ENCODE results near the gene GALNT18. TPM values are rescaled to one million over a fixed set of nuclear protein-coding genes. Genes with fewer than 3 reads are reported as not detected.
A peak's percentile ranks its signal among the peaks of the same experiment; 100 is the strongest.

Gene GALNT18
- total RNA-seq, 6 experiments from 2014 or later: 3.7 to 11.4 (median 7.8) TPM

DNA sequence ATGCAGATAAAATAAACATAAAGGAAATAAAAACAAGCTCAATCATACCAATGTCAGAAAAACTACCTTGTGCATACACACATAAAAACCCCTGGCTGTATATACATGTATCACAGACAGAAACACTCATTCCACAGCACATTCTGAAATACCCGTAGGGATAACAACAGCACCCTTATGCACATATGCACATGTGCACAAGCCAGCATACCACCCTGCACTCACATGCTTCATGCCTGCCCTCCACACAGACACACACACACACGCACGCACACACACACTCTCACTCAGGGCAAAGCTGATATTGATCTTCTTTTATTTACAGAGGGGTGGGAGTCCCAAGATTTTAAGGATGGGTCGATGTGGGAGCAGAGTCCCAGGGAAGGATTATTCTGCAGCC lies 360.9 kb downstream of the GALNT18 start:
- WGBS (ENCODE audit: insufficient coverage, low coverage, low lambda C conversion rate, missing lambda C conversion rate): 67% methylated on average over 3 of the region's 4 CpGs
- no peaks in the 10 kb centered on the region for H3K27me3 ChIP-seq

GRCh38 chr11:11253995-11254394 lies 367.8 kb downstream of the GALNT18 start:
- TF ChIP-seq CTCF (IDR thresholded peaks at IDR 0.05): no peak
- no peak for TF ChIP-seq POLR2A (IDR thresholded peaks at IDR 0.05)
- Histone ChIP-seq H3K36me3 (no peaks in the 10 kb centered on the region), H3K4me3 (no peak overlapping the region), H3K27ac (no peak overlapping the region), H3K4me1 (no peaks in the 10 kb centered on the region), H3K9me3 (no peaks in the 10 kb centered on the region), H3K27me3 (no peaks in the 10 kb centered on the region)
- ATAC-seq (peak in 3 of 4 donors; percentile 40 to 51 (median 46)), DNase-seq (no peak)
- intact Hi-C loops (cut with DNase I): no loop called here
- 70% methylated on average over 5 of the region's 5 CpGs for WGBS (ENCODE audit: insufficient coverage, low coverage, low lambda C conversion rate, missing lambda C conversion rate)

More for the DNA sequence above, 360.9 kb downstream of the GALNT18 start:
- Histone ChIP-seq H3K9me3 (no peaks in the 10 kb centered on the region), H3K4me1 (no peaks in the 10 kb centered on the region), H3K4me3 (no peak overlapping the region), H3K36me3 (no peaks in the 10 kb centered on the region), H3K27ac (no peak overlapping the region)
- intact Hi-C loops (cut with DNase I): loop anchor here in 1 of 2 donors (10.0 kb wide), 1 partner anchor 216 kb away; no protein-coding TSS in a partner anchor
- ATAC-seq (no peak), DNase-seq (no peak)
- no peak for TF ChIP-seq CTCF (IDR thresholded peaks at IDR 0.05)
- TF ChIP-seq POLR2A (IDR thresholded peaks at IDR 0.05): no peak

DNA sequence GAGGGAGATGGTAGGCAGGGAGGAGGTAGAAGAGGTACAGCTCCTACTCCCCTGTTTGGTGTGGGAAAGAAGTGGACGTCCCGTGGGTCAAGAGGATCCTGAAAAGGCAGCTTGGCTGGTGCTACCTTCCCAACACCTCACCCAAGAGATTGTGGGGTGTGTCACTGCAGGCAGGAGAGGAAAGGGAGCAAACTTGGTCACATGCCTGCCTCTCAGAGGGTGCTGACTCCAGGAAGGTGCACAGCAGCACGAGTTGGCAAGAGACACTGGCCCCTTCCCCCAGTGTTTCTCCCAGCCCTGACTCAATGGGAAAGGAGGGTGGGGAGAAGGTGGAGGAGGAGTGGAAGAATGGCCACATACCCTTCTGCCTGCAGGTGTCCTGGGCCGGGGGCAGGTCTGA lies 368.3 kb downstream of the GALNT18 start:
- peak in 2 of 4 donors; percentile 6 to 10 for ATAC-seq

DNA sequence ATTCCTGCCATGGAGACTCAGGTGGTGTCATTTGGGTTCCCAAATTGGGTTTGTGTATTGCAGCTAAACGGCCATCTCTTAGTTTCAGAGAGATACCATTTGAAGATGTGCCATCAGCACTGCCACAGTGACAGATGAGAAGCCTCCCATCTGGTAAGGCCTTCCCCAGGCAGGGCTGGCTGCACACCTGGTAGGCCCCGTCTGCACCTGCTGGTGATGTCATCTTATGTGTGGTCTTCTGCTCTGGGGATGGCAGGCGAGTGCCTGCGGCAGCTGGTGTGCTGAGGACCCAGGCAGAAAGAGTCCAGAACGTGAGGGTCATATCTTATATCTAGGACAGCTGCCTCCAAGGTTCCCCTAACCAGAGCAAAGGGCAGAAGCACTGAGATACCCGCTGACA lies 369.4 kb downstream of the GALNT18 start:
- DNase-seq (no peak), ATAC-seq (no peak)
- Histone ChIP-seq H3K4me1 (no peaks in the 10 kb centered on the region), H3K4me3 (no peak overlapping the region), H3K36me3 (no peaks in the 10 kb centered on the region), H3K27me3 (no peaks in the 10 kb centered on the region), H3K27ac (no peak overlapping the region), H3K9me3 (no peaks in the 10 kb centered on the region)
- WGBS (ENCODE audit: insufficient coverage, low coverage, low lambda C conversion rate, missing lambda C conversion rate): 50% methylated on average over 1 of the region's 6 CpGs
- TF ChIP-seq CTCF (IDR thresholded peaks at IDR 0.05) (no peak), POLR2A (IDR thresholded peaks at IDR 0.05) (no peak)
- intact Hi-C loops (cut with DNase I): no loop called here

More for the DNA sequence above, 368.3 kb downstream of the GALNT18 start:
- intact Hi-C loops (cut with DNase I): no loop called here
- Histone ChIP-seq H3K36me3 (no peaks in the 10 kb centered on the region), H3K27ac (no peak overlapping the region), H3K4me3 (no peak overlapping the region), H3K9me3 (no peaks in the 10 kb centered on the region), H3K4me1 (no peaks in the 10 kb centered on the region), H3K27me3 (no peaks in the 10 kb centered on the region)
- TF ChIP-seq POLR2A (IDR thresholded peaks at IDR 0.05): no peak
- no peak for DNase-seq
- WGBS (ENCODE audit: insufficient coverage, low coverage, low lambda C conversion rate, missing lambda C conversion rate): 54% methylated on average over 3 of the region's 4 CpGs

DNA sequence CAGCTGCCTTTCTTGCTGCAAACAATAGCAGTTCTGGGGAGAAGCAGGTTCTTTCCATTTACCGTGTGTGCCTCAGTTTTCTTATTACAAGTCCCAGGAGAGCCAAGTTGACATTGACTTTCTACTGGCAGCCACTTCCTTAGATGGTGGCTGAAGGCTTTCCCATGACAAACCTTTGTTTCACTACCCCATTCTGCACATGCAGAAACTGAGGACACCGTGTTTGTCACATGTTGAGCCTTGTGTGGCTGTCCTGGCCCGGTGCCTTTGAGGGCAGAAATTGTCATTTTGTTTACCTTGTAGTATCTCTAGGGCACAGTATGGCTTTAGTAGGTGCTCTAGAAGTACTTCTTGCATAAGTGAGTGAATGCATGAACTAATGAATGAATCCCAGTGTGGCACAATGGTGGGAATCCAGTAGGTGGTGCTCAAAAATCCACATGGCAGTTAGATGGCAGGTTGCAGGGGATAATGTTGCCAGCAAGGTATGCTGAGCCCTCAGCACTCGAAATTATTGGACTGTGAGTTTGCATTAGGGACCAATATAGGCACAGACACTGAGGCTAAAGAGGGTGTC lies 370.3 kb downstream of the GALNT18 start:
- intact Hi-C loops (cut with DNase I): no loop called here
- no peaks in the 10 kb centered on the region for H3K27me3 ChIP-seq
- H3K4me3 ChIP-seq: no peak overlapping the region
- H3K27ac ChIP-seq: no peak overlapping the region
- TF ChIP-seq CTCF (IDR thresholded peaks at IDR 0.05): no peak
- no peak for TF ChIP-seq POLR2A (IDR thresholded peaks at IDR 0.05)
- WGBS (ENCODE audit: insufficient coverage, low coverage, low lambda C conversion rate, missing lambda C conversion rate): 61% methylated on average over 2 of the region's 4 CpGs
- no peaks in the 10 kb centered on the region for H3K36me3 ChIP-seq
- no peaks in the 10 kb centered on the region for H3K4me1 ChIP-seq
- H3K9me3 ChIP-seq: no peaks in the 10 kb centered on the region
- ATAC-seq (no peak), DNase-seq (no peak)

Data from right lobe of liver (tissue), 6 donors.